Upper lobe of left lung (tissue), 6 donors: ENCODE results near the gene LMO1. TPM values are rescaled to one million over a fixed set of nuclear protein-coding genes. Genes with fewer than 3 reads are reported as not detected.

Experiments
- ATAC-seq, 2 donors: fragments of 200-7000 bp; cut with Tn5 transposase; one replicate each; pipeline ENCODE4 v1.9.1; 2022; ENCODE audit warnings: mild to moderate bottlenecking in 2 of 2, moderate library complexity in 2 of 2; ENCODE audit not compliant: low FRiP score in 2 of 2
- DNase-seq, 2 donors: peaks; one replicate each; pipeline ENCODE4 v3.0.0-alpha.2; 2019 to 2020
- H3K27ac ChIP-seq, 4 donors: fragments of 200-600 bp; sonication (generic); one replicate each; pipeline ENCODE4 v1.5.1; 2016 to 2019
- H3K27me3 ChIP-seq, 4 donors: fragments of 200-600 bp; sonication (generic); one replicate each; pipeline ENCODE4 v1.5.1; 2017 to 2019
- H3K36me3 ChIP-seq, 4 donors: fragments of 200-600 bp; sonication (generic); one replicate each; pipeline ENCODE4 v1.5.1; 2016 to 2019
- H3K4me1 ChIP-seq, 4 donors: fragments of 200-600 bp; sonication (generic); one replicate each; pipeline ENCODE4 v1.5.1; 2018 to 2019
- H3K4me3 ChIP-seq, 4 donors: fragments of 200-600 bp; sonication (generic); one replicate each; pipeline ENCODE4 v1.5.1; 2017 to 2019; ENCODE audit warnings: mild to moderate bottlenecking in 2 of 4, moderate library complexity in 1 of 4
- H3K9me3 ChIP-seq, 4 donors: fragments of 200-600 bp; sonication (generic); one replicate each; pipeline ENCODE4 v1.5.1; 2018 to 2019
- CTCF ChIP-seq, 6 experiments: fragments of 450-650 bp in 4 of 6; fragments of 200-600 bp in 2 of 6; sonication (generic) in 2 of 6; IDR thresholded peaks; one replicate each; pipeline ENCODE4 v1.5.1; 2016 to 2019; ENCODE audit warnings: antibody characterized with exemption in 6 of 6
- EP300 ChIP-seq, 4 donors: sonication (generic); formaldehyde crosslinking; IDR thresholded peaks; one replicate each; pipeline ENCODE4 v1.5.1; 2017; ENCODE audit warnings: antibody characterized with exemption in 4 of 4, control low read depth in 2 of 4
- POLR2A ChIP-seq, 4 donors: fragments of 450-650 bp; IDR thresholded peaks; one replicate each; pipeline ENCODE4 v1.5.1; 2016 to 2017; ENCODE audit warnings: antibody characterized with exemption in 4 of 4, mild to moderate bottlenecking in 2 of 4
- POLR2AphosphoS5 ChIP-seq, 2 donors: sonication (generic); formaldehyde crosslinking; IDR thresholded peaks; one replicate each; pipeline ENCODE4 v1.5.1; 2017; ENCODE audit warnings: antibody characterized with exemption in 2 of 2
- WGBS, 2 donors: methylation state at CpG; one replicate each; pipeline ENCODE4 v1.1.5; 2017 to 2018; 5-methylcytosine and 5-hydroxymethylcytosine counted together
- total RNA-seq, 6 donors: library from RNA; depleted of rRNA in 4 of 6; stranded (reverse); fragments of >200 nt in 4 of 6; gene quantifications; one replicate each; pipeline versions ENCODE4 v1.1.0 to v1.2.1, GENCODE V29; 2016 to 2021
- donor health status: DM: no; HTN: no; CAD: no; lungs with moderate emphysema.
- donor health status: DM: no; HTN: yes; CAD: no; lungs with severe emphysema.

Gene LMO1
- total RNA-seq, 6 donors from 2014 or later = 0.79 to 2.1 TPM; not detected in 4

- no peaks in the 10 kb centered on the region for H3K4me1 ChIP-seq
- ATAC-seq (no peak), DNase-seq (no peak)
- no peak overlapping the region for H3K4me3 ChIP-seq
- H3K27ac ChIP-seq = no peak overlapping the region
- H3K36me3 ChIP-seq = no peaks in the 10 kb centered on the region
- H3K27me3 ChIP-seq = no peaks in the 10 kb centered on the region
- no peaks in the 10 kb centered on the region for H3K9me3 ChIP-seq
- 87 to 88% methylated on average over 10 of the region's 10 CpGs for WGBS, 2 donors
- no peak for TF ChIP-seq EP300 (IDR thresholded peaks at IDR 0.05)
- no peak for TF ChIP-seq POLR2AphosphoS5 (IDR thresholded peaks at IDR 0.05)
- TF ChIP-seq POLR2A (IDR thresholded peaks at IDR 0.05) = no peak
Observed at GRCh38 chr11:8237453-8237852, 26.2 kb downstream of the LMO1 start.

- no peak overlapping the region for H3K4me3 ChIP-seq
- H3K36me3 ChIP-seq = no peaks in the 10 kb centered on the region
- no peaks in the 10 kb centered on the region for H3K9me3 ChIP-seq
- no peak for TF ChIP-seq CTCF (IDR thresholded peaks at IDR 0.05)
- no peak for TF ChIP-seq POLR2A (IDR thresholded peaks at IDR 0.05)
- no peak for TF ChIP-seq EP300 (IDR thresholded peaks at IDR 0.05)
- no peak for TF ChIP-seq POLR2AphosphoS5 (IDR thresholded peaks at IDR 0.05)
- no peaks in the 10 kb centered on the region for H3K27me3 ChIP-seq
- no peaks in the 10 kb centered on the region for H3K4me1 ChIP-seq
- no peak overlapping the region for H3K27ac ChIP-seq
- ATAC-seq (no peak), DNase-seq (no peak)
- WGBS, 2 donors = 87 to 88% methylated on average over 4 of the region's 4 CpGs
Observed at GRCh38 chr11:8235925-8236324, 27.8 kb downstream of the LMO1 start.

- no peak for DNase-seq
Observed at GRCh38 chr11:8234910-8235309, 28.8 kb downstream of the LMO1 start.

GRCh38 chr11:8234425-8234821 lies 29.3 kb downstream of the LMO1 start:
- H3K4me1 ChIP-seq = no peaks in the 10 kb centered on the region
- no peaks in the 10 kb centered on the region for H3K9me3 ChIP-seq
- DNase-seq (no peak), ATAC-seq (no peak)
- no peaks in the 10 kb centered on the region for H3K27me3 ChIP-seq
- no peaks in the 10 kb centered on the region for H3K36me3 ChIP-seq
- H3K4me3 ChIP-seq = no peak overlapping the region
- TF ChIP-seq EP300 (IDR thresholded peaks at IDR 0.05) (no peak), POLR2A (IDR thresholded peaks at IDR 0.05) (no peak), CTCF (IDR thresholded peaks at IDR 0.05) (no peak), POLR2AphosphoS5 (IDR thresholded peaks at IDR 0.05) (no peak)
- WGBS, 2 donors = 81 to 82% methylated on average over 3 to 5 of the region's 5 CpGs
- no peak overlapping the region for H3K27ac ChIP-seq

More at GRCh38 chr11:8234910-8235309, 28.8 kb downstream of the LMO1 start:
- no peak overlapping the region for H3K4me3 ChIP-seq
- H3K9me3 ChIP-seq = no peaks in the 10 kb centered on the region
- 74 to 81% methylated on average over 3 of the region's 3 CpGs for WGBS, 2 donors
- no peaks in the 10 kb centered on the region for H3K36me3 ChIP-seq
- no peak for TF ChIP-seq EP300 (IDR thresholded peaks at IDR 0.05)
- no peak for TF ChIP-seq POLR2AphosphoS5 (IDR thresholded peaks at IDR 0.05)
- no peak for TF ChIP-seq CTCF (IDR thresholded peaks at IDR 0.05)
- TF ChIP-seq POLR2A (IDR thresholded peaks at IDR 0.05) = no peak
- H3K27ac ChIP-seq = no peak overlapping the region
- no peak for ATAC-seq
- no peaks in the 10 kb centered on the region for H3K4me1 ChIP-seq
- H3K27me3 ChIP-seq = no peaks in the 10 kb centered on the region

GRCh38 chr11:8233691-8234424 lies 29.8 kb downstream of the LMO1 start:
- DNase-seq = no peak
- 81 to 84% methylated on average over 11 of the region's 11 CpGs for WGBS, 2 donors
- Histone ChIP-seq H3K4me1 (no peaks in the 10 kb centered on the region), H3K27ac (no peak overlapping the region), H3K36me3 (no peaks in the 10 kb centered on the region), H3K4me3 (no peak overlapping the region), H3K27me3 (no peaks in the 10 kb centered on the region), H3K9me3 (no peaks in the 10 kb centered on the region)
- no peak for ATAC-seq
- no peak for TF ChIP-seq POLR2AphosphoS5 (IDR thresholded peaks at IDR 0.05)
- TF ChIP-seq POLR2A (IDR thresholded peaks at IDR 0.05) = no peak
- TF ChIP-seq CTCF (IDR thresholded peaks at IDR 0.05) = no peak
- TF ChIP-seq EP300 (IDR thresholded peaks at IDR 0.05) = no peak
